Measurements from ENCODE around the gene KRTAP10-12. TPM values are rescaled to one million over a fixed set of nuclear protein-coding genes. Genes with fewer than 3 reads are reported as not detected.
A peak's percentile ranks its signal among the peaks of the same experiment; 100 is the strongest.
"Not testable (repeated sequence)": the region's sequence is repeated elsewhere in the genome, so short reads cannot be mapped to it uniquely, and the experiment has no call there.

KRTAP10-12 gene
- total RNA-seq, 1 donor from 2014 or later: not detected

- no peak for TF ChIP-seq CTCF (IDR thresholded peaks at IDR 0.05; ENCODE audit: unreplicated experiment)
- peak in 1 of 2 experiments; percentile 36 for DNase-seq (ENCODE audit: low spot score in 2 of 2, unreplicated experiment in 2 of 2)
- H3K27ac Mint-ChIP-seq: no peak overlapping the region
These were observed 10.8 kb upstream of the KRTAP10-12 start for GRCh38 chr21:44686000-44686781.

GRCh38 chr21:44686843-44687561, 10.0 kb upstream of the KRTAP10-12 start:
- DNase-seq (ENCODE audit: low spot score in 2 of 2, unreplicated experiment in 2 of 2): peak in 1 of 2 experiments; percentile 28
- H3K4me1 Mint-ChIP-seq: peaks cover 5% of the 10 kb centered on the region
- peaks cover 64% of the 10 kb centered on the region for H3K27me3 Mint-ChIP-seq (ENCODE audit: low read depth)
- H3K27ac Mint-ChIP-seq: no peak overlapping the region
- no peak for TF ChIP-seq CTCF (IDR thresholded peaks at IDR 0.05; ENCODE audit: unreplicated experiment)
- H3K4me3 Mint-ChIP-seq: no peak overlapping the region
- no peaks in the 10 kb centered on the region for H3K9me3 Mint-ChIP-seq
- no peaks in the 10 kb centered on the region for H3K36me3 Mint-ChIP-seq

More at GRCh38 chr21:44686000-44686781, 10.8 kb upstream of the KRTAP10-12 start:
- H3K27me3 Mint-ChIP-seq (ENCODE audit: low read depth): peaks cover 63% of the 10 kb centered on the region
- no peak overlapping the region for H3K4me3 Mint-ChIP-seq
- peaks cover 5% of the 10 kb centered on the region for H3K4me1 Mint-ChIP-seq
- H3K36me3 Mint-ChIP-seq: no peaks in the 10 kb centered on the region
- no peaks in the 10 kb centered on the region for H3K9me3 Mint-ChIP-seq

- Mint-ChIP-seq H3K4me1 (peaks cover 5% of the 10 kb centered on the region), H3K4me3 (no peak overlapping the region), H3K9me3 (peaks cover 5% of the 10 kb centered on the region), H3K36me3 (peaks cover 2% of the 10 kb centered on the region), H3K27ac (no peak overlapping the region), H3K27me3 (ENCODE audit: low read depth) (peaks cover 58% of the 10 kb centered on the region)
- no peak for TF ChIP-seq CTCF (IDR thresholded peaks at IDR 0.05; ENCODE audit: unreplicated experiment)
- peak in 1 of 2 experiments; percentile 10 for DNase-seq (ENCODE audit: low spot score in 2 of 2, unreplicated experiment in 2 of 2)
These were observed 9.3 kb upstream of the KRTAP10-12 start for GRCh38 chr21:44687671-44688070.

- H3K4me3 Mint-ChIP-seq, H3K27ac Mint-ChIP-seq, H3K4me1 Mint-ChIP-seq, H3K36me3 Mint-ChIP-seq: not testable (repeated sequence)
- DNase-seq (ENCODE audit: low spot score in 2 of 2, unreplicated experiment in 2 of 2): peak in 1 of 2 experiments; percentile 13
- Mint-ChIP-seq H3K9me3 (peaks cover 21% of the 10 kb centered on the region), H3K27me3 (ENCODE audit: low read depth) (peaks cover 49% of the 10 kb centered on the region)
These were observed 7.2 kb upstream of the KRTAP10-12 start for GRCh38 chr21:44689740-44690139.

- DNase-seq (ENCODE audit: low spot score in 2 of 2, unreplicated experiment in 2 of 2): no peak
- no peak overlapping the region for H3K4me3 Mint-ChIP-seq
- H3K27me3 Mint-ChIP-seq (ENCODE audit: low read depth): peaks cover 51% of the 10 kb centered on the region
- no peak overlapping the region for H3K27ac Mint-ChIP-seq
- peaks cover 2% of the 10 kb centered on the region for H3K36me3 Mint-ChIP-seq
- H3K9me3 Mint-ChIP-seq: peaks cover 21% of the 10 kb centered on the region
- TF ChIP-seq CTCF (IDR thresholded peaks at IDR 0.05; ENCODE audit: unreplicated experiment): no peak
- peaks cover 2% of the 10 kb centered on the region for H3K4me1 Mint-ChIP-seq
These were observed 5.3 kb upstream of the KRTAP10-12 start for GRCh38 chr21:44691686-44692085.

All from mesothelial cell of epicardium (in vitro differentiated cells).